ENCODE data around the gene ZNF211. TPM values are rescaled to one million over a fixed set of nuclear protein-coding genes. Genes with fewer than 3 reads are reported as not detected.

The ZNF211 gene
- total and polyA plus RNA-seq, 7 donors: 1.6 to 6.9 (median 4.6) TPM

DNA sequence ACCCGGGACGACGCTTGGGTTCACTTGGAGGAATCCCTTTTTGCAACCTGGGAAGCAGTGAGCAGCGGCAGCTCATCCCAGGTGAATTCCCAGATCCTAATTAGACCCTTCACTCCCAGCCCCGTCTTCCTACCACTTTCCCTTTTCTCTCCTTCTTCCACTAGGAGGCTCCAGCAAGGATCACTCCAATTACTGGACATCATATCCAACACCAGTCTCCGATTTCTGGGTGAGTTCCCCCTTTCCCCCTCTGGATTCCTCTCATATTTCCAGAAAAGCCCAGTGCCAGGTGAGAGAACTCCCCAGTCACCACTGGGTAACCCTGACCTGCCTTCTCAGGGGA, 18.7 kb downstream of the ZNF211 start:
- peaks cover 7% of the 10 kb centered on the region for H3K9me3 ChIP-seq
- no peaks in the 10 kb centered on the region for H3K36me3 ChIP-seq (ENCODE audit: insufficient read depth in 1 of 2, low read depth in 1 of 2)
- TF ChIP-seq, protein P1, sequence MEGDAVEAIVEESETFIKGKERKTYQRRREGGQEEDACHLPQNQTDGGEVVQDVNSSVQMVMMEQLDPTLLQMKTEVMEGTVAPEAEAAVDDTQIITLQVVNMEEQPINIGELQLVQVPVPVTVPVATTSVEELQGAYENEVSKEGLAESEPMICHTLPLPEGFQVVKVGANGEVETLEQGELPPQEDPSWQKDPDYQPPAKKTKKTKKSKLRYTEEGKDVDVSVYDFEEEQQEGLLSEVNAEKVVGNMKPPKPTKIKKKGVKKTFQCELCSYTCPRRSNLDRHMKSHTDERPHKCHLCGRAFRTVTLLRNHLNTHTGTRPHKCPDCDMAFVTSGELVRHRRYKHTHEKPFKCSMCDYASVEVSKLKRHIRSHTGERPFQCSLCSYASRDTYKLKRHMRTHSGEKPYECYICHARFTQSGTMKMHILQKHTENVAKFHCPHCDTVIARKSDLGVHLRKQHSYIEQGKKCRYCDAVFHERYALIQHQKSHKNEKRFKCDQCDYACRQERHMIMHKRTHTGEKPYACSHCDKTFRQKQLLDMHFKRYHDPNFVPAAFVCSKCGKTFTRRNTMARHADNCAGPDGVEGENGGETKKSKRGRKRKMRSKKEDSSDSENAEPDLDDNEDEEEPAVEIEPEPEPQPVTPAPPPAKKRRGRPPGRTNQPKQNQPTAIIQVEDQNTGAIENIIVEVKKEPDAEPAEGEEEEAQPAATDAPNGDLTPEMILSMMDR (IDR thresholded peaks at IDR 0.05): no peak
- no peak overlapping the region for H3K4me3 ChIP-seq
- intact Hi-C loops (cut with DNase I): no loop called here
- H3K27ac ChIP-seq: no peak overlapping the region
- 34 to 37% (median 34%) methylated on average over 6 of the region's 6 CpGs for whole genome bisulfite sequencing, 3 donors
- ATAC-seq (no peak), DNase-seq (no peak)
- peaks cover 0 to 4% (median 2%) of the 10 kb centered on the region in 3 donors for H3K27me3 ChIP-seq (ENCODE audit: insufficient read depth in 3 of 3, low read length in 2 of 3)
- H3K4me1 ChIP-seq: no peaks in the 10 kb centered on the region

DNA sequence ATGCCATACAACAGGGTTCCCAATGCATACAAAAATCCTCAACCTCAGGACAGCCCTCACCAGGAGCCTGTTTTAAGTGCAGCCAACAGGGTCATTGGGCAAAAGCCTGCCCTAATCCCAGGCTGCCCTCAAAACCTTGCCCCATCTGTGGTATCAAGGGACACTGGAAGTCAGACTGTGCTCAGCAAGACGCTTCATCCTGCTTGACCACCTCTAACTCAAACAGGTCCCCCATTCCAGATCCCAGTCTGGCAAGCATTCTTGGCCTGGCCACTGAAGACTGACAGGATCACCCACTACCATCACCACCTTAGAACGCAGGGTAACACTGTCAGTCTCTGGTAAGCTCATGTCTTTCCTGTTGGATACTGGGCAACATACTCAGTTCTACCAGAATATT, 20.7 kb downstream of the ZNF211 start:
- Histone ChIP-seq H3K4me1 (no peaks in the 10 kb centered on the region), H3K27ac (no peak overlapping the region), H3K9me3 (peaks cover 7% of the 10 kb centered on the region), H3K36me3 (ENCODE audit: insufficient read depth in 1 of 2, low read depth in 1 of 2) (no peaks in the 10 kb centered on the region), H3K4me3 (no peak overlapping the region), H3K27me3 (ENCODE audit: insufficient read depth in 3 of 3, low read length in 2 of 3) (peaks cover 0 to 4% (median 2%) of the 10 kb centered on the region in 3 donors)
- intact Hi-C loops (cut with DNase I): no loop called here
- DNase-seq (no peak), ATAC-seq (no peak)
- WGBS, 3 donors: 77 to 93% (median 83%) methylated on average over 2 of the region's 2 CpGs
- TF ChIP-seq, protein P1 (IDR thresholded peaks at IDR 0.05): no peak

DNA sequence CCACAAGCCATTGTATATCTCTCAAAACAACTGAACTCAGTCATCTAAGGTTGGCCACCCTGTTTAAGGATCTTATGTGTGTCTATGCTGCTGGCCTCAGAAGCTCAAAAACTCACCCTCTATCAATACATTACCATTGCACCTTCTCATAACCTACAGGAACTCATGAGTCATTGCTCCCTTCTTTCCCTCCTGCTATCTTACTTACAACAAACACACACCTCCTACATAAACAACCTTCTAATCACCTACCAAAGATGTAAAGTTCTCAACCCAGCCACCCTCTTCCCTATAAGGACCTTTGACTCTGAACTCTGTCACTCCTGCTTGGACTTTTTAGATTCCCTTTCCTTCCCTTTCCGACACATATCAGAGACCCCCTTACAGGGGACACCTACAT, 22.5 kb downstream of the ZNF211 start:
- Histone ChIP-seq H3K27me3 (ENCODE audit: insufficient read depth in 3 of 3, low read length in 2 of 3) (peaks cover 0 to 4% (median 2%) of the 10 kb centered on the region in 3 donors), H3K27ac (no peak overlapping the region), H3K4me1 (no peaks in the 10 kb centered on the region), H3K36me3 (ENCODE audit: insufficient read depth in 1 of 2, low read depth in 1 of 2) (no peaks in the 10 kb centered on the region), H3K4me3 (no peak overlapping the region), H3K9me3 (peaks cover 3% of the 10 kb centered on the region)
- whole genome bisulfite sequencing, 3 donors: 42 to 96% (median 92%) methylated on average over 1 of the region's 1 CpG
- intact Hi-C loops (cut with DNase I): no loop called here
- TF ChIP-seq, protein P1 (IDR thresholded peaks at IDR 0.05): no peak
- no peak for DNase-seq
- ATAC-seq: no peak

DNA sequence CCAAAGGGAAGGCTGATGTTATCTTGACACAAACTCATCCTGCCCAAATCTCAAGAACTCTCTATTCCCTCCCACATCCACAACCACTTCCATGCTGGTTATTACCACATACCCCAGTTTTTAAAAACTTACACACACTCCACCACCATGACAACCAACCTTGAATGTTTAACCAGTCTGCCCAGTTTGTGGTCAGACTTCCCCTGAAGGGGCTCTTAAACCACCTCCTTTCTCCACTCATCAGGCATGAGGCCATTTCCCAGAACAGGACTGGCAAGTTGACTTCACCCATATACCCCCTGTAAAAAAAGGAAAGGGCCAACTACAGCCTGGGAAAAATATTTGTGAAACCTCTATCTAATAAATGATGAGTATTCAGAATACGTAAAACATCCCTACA, 23.4 kb downstream of the ZNF211 start:
- TF ChIP-seq, protein P1 (IDR thresholded peaks at IDR 0.05): no peak
- intact Hi-C loops (cut with DNase I): no loop called here
- DNase-seq (no peak), ATAC-seq (no peak)
- Histone ChIP-seq H3K27ac (no peak overlapping the region), H3K4me1 (no peaks in the 10 kb centered on the region), H3K4me3 (no peak overlapping the region), H3K36me3 (ENCODE audit: insufficient read depth in 1 of 2, low read depth in 1 of 2) (no peaks in the 10 kb centered on the region), H3K9me3 (peaks cover 3% of the 10 kb centered on the region), H3K27me3 (ENCODE audit: insufficient read depth in 3 of 3, low read length in 2 of 3) (peaks cover 0 to 4% (median 2%) of the 10 kb centered on the region in 3 donors)
- 74 to 86% (median 84%) methylated on average over 1 of the region's 1 CpG for WGBS, 3 donors

All from psoas muscle (tissue), 8 donors.